ENCODE data around the gene GLT6D1.

GLT6D1 gene

GRCh38 chr9:135620558-135620957, 18.8 kb downstream of the GLT6D1 start:
- no peak for DNase-seq

- DNase-seq: no peak
Observed at GRCh38 chr9:135619599-135619886, 19.8 kb downstream of the GLT6D1 start.

GRCh38 chr9:135618866-135619598, 20.3 kb downstream of the GLT6D1 start:
- DNase-seq: no peak

- DNase-seq: no peak
Observed at GRCh38 chr9:135617991-135618411, 21.3 kb downstream of the GLT6D1 start.

GRCh38 chr9:135617538-135617900, 21.8 kb downstream of the GLT6D1 start:
- DNase-seq: no peak

- no peak for DNase-seq
Observed at GRCh38 chr9:135616619-135617537, 22.5 kb downstream of the GLT6D1 start.

GRCh38 chr9:135615666-135616618, 23.4 kb downstream of the GLT6D1 start:
- DNase-seq: no peak

- DNase-seq: no peak
Observed at GRCh38 chr9:135614821-135615665, 24.3 kb downstream of the GLT6D1 start.

GRCh38 chr9:135613946-135614805, 25.2 kb downstream of the GLT6D1 start:
- no peak for DNase-seq

GRCh38 chr9:135612981-135613910, 26.1 kb downstream of the GLT6D1 start:
- DNase-seq: no peak

GRCh38 chr9:135612437-135612836, 26.9 kb downstream of the GLT6D1 start:
- no peak for DNase-seq

GRCh38 chr9:135611875-135612209, 27.5 kb downstream of the GLT6D1 start:
- no peak for DNase-seq

- DNase-seq: no peak
Observed at GRCh38 chr9:135611142-135611874, 28.0 kb downstream of the GLT6D1 start.

- DNase-seq: no peak
Observed at GRCh38 chr9:135610290-135611141, 28.8 kb downstream of the GLT6D1 start.

GRCh38 chr9:135609366-135609955, 29.9 kb downstream of the GLT6D1 start:
- DNase-seq: no peak

GRCh38 chr9:135608999-135609317, 30.4 kb downstream of the GLT6D1 start:
- DNase-seq: no peak

- DNase-seq: no peak
Observed at GRCh38 chr9:135608294-135608998, 30.9 kb downstream of the GLT6D1 start.

Measured in T-helper 1 cell (primary cell).